Measurements from ENCODE around the gene TMPRSS4.

GRCh38 chr11:118108513-118108912 is 31.6 kb downstream of the TMPRSS4 start:
- TF ChIP-seq CTCF (IDR thresholded peaks at IDR 0.05) (no peak), POLR2A (IDR thresholded peaks at IDR 0.05) (no peak), EP300 (IDR thresholded peaks at IDR 0.05) (no peak)
